Measurements from ENCODE around the gene PRPF6. TPM values are rescaled to one million over a fixed set of nuclear protein-coding genes. Genes with fewer than 3 reads are reported as not detected.

PRPF6 gene
- polyA plus RNA-seq, 3 donors = 29.1 to 47.7 (median 34.5) TPM

DNA sequence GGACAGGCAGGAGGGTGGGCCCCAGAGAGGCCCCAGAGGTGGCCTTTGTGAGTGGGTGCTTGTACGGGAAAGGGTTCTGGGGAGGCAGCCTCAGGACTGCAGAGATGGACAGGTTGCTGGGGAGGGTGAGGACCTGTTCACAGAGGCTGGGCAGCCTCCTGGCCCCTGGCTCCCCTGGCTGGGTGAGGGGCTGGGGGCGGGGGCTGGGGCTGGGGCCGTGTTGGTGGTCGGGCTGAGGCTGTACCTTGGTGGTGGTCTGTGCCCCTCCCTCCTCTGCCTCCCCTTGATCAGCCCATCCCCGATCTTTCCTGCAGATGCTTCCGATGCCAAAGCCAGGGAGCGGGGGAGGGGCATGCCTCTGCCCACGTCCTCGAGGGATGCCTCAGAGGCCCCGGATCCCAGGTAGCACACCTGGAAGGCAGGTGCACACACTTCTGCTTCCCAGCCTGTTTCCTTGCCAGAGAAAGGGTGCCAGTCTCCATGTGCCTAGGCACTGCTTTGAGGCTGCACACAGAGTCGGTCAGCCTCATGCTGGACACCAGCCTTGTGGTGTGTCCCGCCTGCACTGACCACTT, 86.9 kb downstream of the PRPF6 start:
- Histone ChIP-seq H3K4me3 (replicated peaks in 1 of 3; ENCODE audit: low read depth in 2 of 3, low read length in 3 of 3) (no peak overlapping the region), H3K36me3 (replicated peaks in 1 of 2; ENCODE audit: control insufficient read depth in 1 of 2, insufficient read depth in 2 of 2, low read length in 2 of 2) (peaks cover 8 to 11% of the 10 kb centered on the region in 2 donors), H3K9ac (ENCODE audit: insufficient read depth, low read length, poor library complexity, severe bottlenecking) (no peak overlapping the region), H3K27me3 (ENCODE audit: control insufficient read depth in 2 of 2, insufficient read depth in 2 of 2, low read length in 2 of 2) (no peaks in the 10 kb centered on the region), H3K79me2 (ENCODE audit: insufficient read depth, low read length) (peaks cover 4% of the 10 kb centered on the region), H3K4me2 (replicated peaks; ENCODE audit: extremely low read depth, low read length, poor library complexity, severe bottlenecking) (no peak overlapping the region), H3K4me1 (ENCODE audit: control insufficient read depth in 1 of 2, insufficient read depth in 2 of 2, low read length in 2 of 2) (peaks cover 25 to 44% of the 10 kb centered on the region in 2 donors), H4K20me1 (ENCODE audit: insufficient read depth, low read length) (peaks cover 50% of the 10 kb centered on the region), H3K27ac (ENCODE audit: low read depth in 1 of 2, low read length in 2 of 2) (no peak overlapping the region), H3K9me3 (replicated peaks in 1 of 2; ENCODE audit: control insufficient read depth in 1 of 2, insufficient read depth in 1 of 2, low read length in 2 of 2) (no peaks in the 10 kb centered on the region), H2AFZ (ENCODE audit: insufficient read depth, low read depth, low read length, poor library complexity, severe bottlenecking) (no peak overlapping the region)
- Mint-ChIP-seq H3K4me1 (peaks cover 48% of the 10 kb centered on the region), H3K27me3 (ENCODE audit: low read depth in 3 of 3) (peaks cover 0 to 27% (median 12%) of the 10 kb centered on the region in 3 donors), H3K36me3 (peaks cover 6 to 11% of the 10 kb centered on the region in 2 donors), H3K27ac (peak overlapping the region in 1 of 7 donors; percentile 57), H3K9me3 (peaks cover 0 to 2% (median 0%) of the 10 kb centered on the region in 7 donors), H3K4me3 (no peak overlapping the region)
- no peak for DNase-seq
- no peak for TF ChIP-seq CTCF (IDR thresholded peaks at IDR 0.05)
- intact Hi-C loops (cut with micrococcal nuclease) = loop anchor here in 1 of 2 donors (10.0 kb wide), 1 partner anchor 543 kb away; the partner anchor contains the start of gene PPDPF
- 76% methylated on average over 8 of the region's 12 CpGs for WGBS (ENCODE audit: insufficient coverage)

DNA sequence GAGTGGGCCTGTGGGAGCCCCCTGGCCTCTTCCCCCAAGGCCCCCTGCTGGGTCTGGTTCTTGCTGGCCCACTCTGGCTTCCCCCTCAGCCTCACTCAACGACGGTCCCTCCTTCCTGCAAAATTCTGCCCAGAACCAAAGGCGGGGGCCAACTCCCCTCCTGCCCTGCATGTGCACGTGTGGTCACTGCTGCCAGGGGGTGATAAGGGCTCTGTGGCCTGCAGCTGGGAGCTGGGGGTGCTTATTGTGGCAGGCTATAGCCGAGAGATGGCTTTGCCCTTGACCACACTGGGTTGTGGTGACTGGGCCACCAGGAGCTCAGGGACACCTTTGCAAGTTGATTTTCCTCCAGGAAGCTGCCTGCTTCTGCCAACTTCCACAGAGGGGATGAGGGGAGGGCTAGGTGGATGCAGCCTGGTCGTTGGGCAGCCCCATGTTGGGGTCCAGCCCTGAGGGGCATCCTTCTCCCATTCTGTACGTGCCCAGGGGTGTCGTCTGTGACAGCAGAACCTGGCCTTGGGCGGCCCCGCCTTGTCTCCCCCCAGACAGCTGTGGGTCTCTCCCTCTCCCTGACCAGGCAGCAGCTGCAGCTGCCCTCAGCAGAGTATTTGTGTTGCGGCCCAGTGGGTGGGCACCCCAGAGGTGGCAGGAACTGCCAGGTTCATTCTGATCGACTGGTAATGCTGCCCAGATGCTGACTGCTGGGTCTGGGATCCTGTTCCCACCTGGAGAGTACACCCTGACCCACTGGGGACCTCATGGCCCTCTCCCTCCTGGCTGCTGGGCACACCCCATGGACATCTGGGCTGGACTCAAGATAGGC, 87.7 kb downstream of the PRPF6 start:
- H3K36me3 Mint-ChIP-seq = peaks cover 10 to 18% of the 10 kb centered on the region in 2 donors
- peaks cover 58% of the 10 kb centered on the region for H4K20me1 ChIP-seq (ENCODE audit: insufficient read depth, low read length)

More for the DNA sequence above, 87.7 kb downstream of the PRPF6 start:
- Mint-ChIP-seq H3K4me1 (peaks cover 46% of the 10 kb centered on the region), H3K9me3 (peaks cover 0 to 2% (median 0%) of the 10 kb centered on the region in 7 donors), H3K27ac (peak overlapping the region in 1 of 7 donors; percentile 66), H3K4me3 (no peak overlapping the region), H3K27me3 (ENCODE audit: low read depth in 3 of 3) (peaks cover 0 to 26% (median 12%) of the 10 kb centered on the region in 3 donors)
- Histone ChIP-seq H2AFZ (ENCODE audit: insufficient read depth, low read depth, low read length, poor library complexity, severe bottlenecking) (no peak overlapping the region), H3K27ac (ENCODE audit: low read depth in 1 of 2, low read length in 2 of 2) (no peak overlapping the region), H3K79me2 (ENCODE audit: insufficient read depth, low read length) (peaks cover 7% of the 10 kb centered on the region), H3K4me3 (replicated peaks in 1 of 3; ENCODE audit: low read depth in 2 of 3, low read length in 3 of 3) (no peak overlapping the region), H3K27me3 (ENCODE audit: control insufficient read depth in 2 of 2, insufficient read depth in 2 of 2, low read length in 2 of 2) (no peaks in the 10 kb centered on the region), H3K4me2 (replicated peaks; ENCODE audit: extremely low read depth, low read length, poor library complexity, severe bottlenecking) (no peak overlapping the region), H3K4me1 (ENCODE audit: control insufficient read depth in 1 of 2, insufficient read depth in 2 of 2, low read length in 2 of 2) (peaks cover 22 to 40% of the 10 kb centered on the region in 2 donors), H3K36me3 (replicated peaks in 1 of 2; ENCODE audit: control insufficient read depth in 1 of 2, insufficient read depth in 2 of 2, low read length in 2 of 2) (peaks cover 16 to 18% of the 10 kb centered on the region in 2 donors), H3K9me3 (replicated peaks in 1 of 2; ENCODE audit: control insufficient read depth in 1 of 2, insufficient read depth in 1 of 2, low read length in 2 of 2) (no peaks in the 10 kb centered on the region), H3K9ac (ENCODE audit: insufficient read depth, low read length, poor library complexity, severe bottlenecking) (no peak overlapping the region)
- TF ChIP-seq CTCF (IDR thresholded peaks at IDR 0.05) = no peak
- intact Hi-C loops (cut with micrococcal nuclease) = loop anchor here in 1 of 2 donors (10.0 kb wide), 1 partner anchor 544 kb away; the partner anchor contains the start of gene PPDPF
- DNase-seq = no peak
- WGBS (ENCODE audit: insufficient coverage) = 65% methylated on average over 7 of the region's 12 CpGs

All from CD14-positive monocyte (primary cell).